Keratinocyte (primary cell): ENCODE results near the gene KRT77. TPM values are rescaled to one million over a fixed set of nuclear protein-coding genes. Genes with fewer than 3 reads are reported as not detected.

ENCODE experiments used
- DNase-seq: peaks from one replicate; pipeline ENCODE4 v3.0.0-alpha.2; 2011; ENCODE audit warnings: low read depth, missing footprints, low spot score
- FAIRE-seq: peaks from 2 replicates; lab custom pipeline; 2011; peaks lifted over from hg19 to GRCh38; lab: Jason Lieb, UNC
- H2AFZ ChIP-seq: 2 replicates; pipeline ENCODE4 v1.6.0; 2012; ENCODE audit warnings: low read length, control low read depth, inconsistent platforms; ENCODE audit not compliant: control insufficient read depth
- H3K27ac ChIP-seq: 2 replicates; pipeline ENCODE4 v1.5.1; 2011; ENCODE audit warnings: low read length; ENCODE audit not compliant: control insufficient read depth, insufficient read depth
- H3K27me3 ChIP-seq: 3 replicates; pipeline ENCODE4 v1.6.0; 2011; ENCODE audit warnings: low read length; ENCODE audit not compliant: control insufficient read depth, insufficient read depth; ENCODE audit errors: extremely low read depth
- H3K36me3 ChIP-seq, 2 experiments: 2 replicates in 1 of 2; 3 replicates in 1 of 2; pipeline ENCODE4 v1.5.1; 2011; ENCODE audit warnings: low read length in 2 of 2, mild to moderate bottlenecking in 1 of 2; ENCODE audit not compliant: control insufficient read depth in 2 of 2, insufficient read depth in 2 of 2; ENCODE audit errors: extremely low read depth in 1 of 2
- H3K4me1 ChIP-seq: 3 replicates; pipeline ENCODE4 v1.5.1; 2011; ENCODE audit warnings: low read length; ENCODE audit not compliant: control insufficient read depth, insufficient read depth; ENCODE audit errors: extremely low read depth
- H3K4me2 ChIP-seq: 3 replicates; pipeline ENCODE4 v1.6.0; 2011; ENCODE audit warnings: low read depth, low read length; ENCODE audit not compliant: control insufficient read depth, insufficient read depth; ENCODE audit errors: extremely low read depth
- H3K4me3 ChIP-seq, 3 experiments: fragments of 200-600 bp in 1 of 3; sonication (generic) in 1 of 3; 2 replicates in 2 of 3; 3 replicates in 1 of 3; pipeline ENCODE4 v1.5.1; 2011 to 2016; ENCODE audit warnings: low read length in 3 of 3, mild to moderate bottlenecking in 3 of 3, control low read depth in 2 of 3, inconsistent platforms in 1 of 3, low read depth in 1 of 3, mixed read lengths in 1 of 3, mixed run types in 1 of 3, moderate library complexity in 1 of 3; ENCODE audit not compliant: control insufficient read depth in 2 of 3, insufficient read depth in 2 of 3; ENCODE audit errors: extremely low read depth in 1 of 3
- H3K79me2 ChIP-seq: 2 replicates; pipeline ENCODE4 v1.6.0; 2012; ENCODE audit warnings: low read length; ENCODE audit not compliant: control insufficient read depth, insufficient read depth
- H3K9ac ChIP-seq: 3 replicates; pipeline ENCODE4 v1.6.0; 2011; ENCODE audit warnings: low read length; ENCODE audit not compliant: control insufficient read depth, insufficient read depth; ENCODE audit errors: extremely low read depth
- H3K9me1 ChIP-seq: 3 replicates; pipeline ENCODE4 v1.6.0; 2011; ENCODE audit warnings: low read length; ENCODE audit not compliant: control insufficient read depth, insufficient read depth; ENCODE audit errors: extremely low read depth
- H3K9me3 ChIP-seq: 2 replicates; pipeline ENCODE4 v1.5.1; 2012; ENCODE audit warnings: low read depth, low read length; ENCODE audit not compliant: control insufficient read depth
- H4K20me1 ChIP-seq: 3 replicates; pipeline ENCODE4 v1.6.0; 2011; ENCODE audit warnings: low read length; ENCODE audit not compliant: control insufficient read depth, insufficient read depth; ENCODE audit errors: extremely low read depth
- EZH2 ChIP-seq: IDR thresholded peaks from one replicate; pipeline ENCODE4 v1.6.1; 2012; ENCODE audit warnings: inconsistent platforms, mild to moderate bottlenecking, low read length, moderate library complexity
- dilution Hi-C: fragments of 300-500 bp; cut with MboI; formaldehyde crosslinking; loops from one replicate; pipeline ENCODE4 v1.7.0; 2020; ENCODE audit warnings: low sequenced_read_pairs; ENCODE audit not compliant: extremely low pct_ligation_motif_present
- polyA plus RNA-seq, 5 experiments: library from polyadenylated mRNA; depleted of rRNA in 3 of 5; stranded (reverse) in 3 of 5; stranded (forward) in 1 of 5; unstranded in 1 of 5; fragments of >200 nt; gene quantifications; 1 replicate in 1 of 5; 2 replicates in 3 of 5; 3 replicates in 1 of 5; pipeline versions ENCODE4 v1.2.1 to v1.2.3, GENCODE V29; 2011 to 2012; ENCODE audit warnings: missing spikeins in 2 of 5, low read depth in 1 of 5, low replicate concordance in 1 of 5
- TF ChIP-seq, protein P1 (sequence below), 3 experiments: IDR thresholded peaks in 1 of 3; conservative IDR thresholded peaks in 1 of 3; optimal IDR thresholded peaks in 1 of 3; 2 replicates in 2 of 3; 3 replicates in 1 of 3; pipeline versions ENCODE3 to v1.5.1; 2011; ENCODE audit warnings: low read length in 3 of 3, mild to moderate bottlenecking in 3 of 3, moderate library complexity in 2 of 3, control low read depth in 1 of 3, inconsistent platforms in 1 of 3; ENCODE audit not compliant: insufficient read depth in 2 of 3; ENCODE audit errors: extremely low read depth in 1 of 3

The KRT77 gene
- polyA plus RNA-seq, 1 donor (not counting 4 experiments of a cell fraction or from before 2014, with no cell fraction given), result 1.3 TPM

DNA sequence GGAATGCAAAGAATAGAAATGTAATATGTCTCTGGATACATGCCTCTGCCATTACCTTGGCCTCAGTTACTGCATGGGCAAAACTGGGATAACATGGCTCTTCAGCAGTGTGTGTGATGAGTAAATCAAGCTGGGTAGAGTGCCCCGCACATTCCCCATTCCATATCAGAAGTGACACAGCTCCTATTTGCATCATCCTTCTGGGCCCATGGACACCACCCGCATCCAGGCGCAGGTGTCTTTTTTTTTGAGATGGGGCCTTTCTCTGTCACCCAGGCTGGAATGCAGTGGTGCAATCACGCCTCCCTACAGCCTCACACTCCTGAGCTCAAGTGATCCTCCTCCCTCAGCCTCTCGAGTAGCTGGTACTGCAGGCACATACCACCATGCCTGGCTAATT is 42.2 kb upstream of the KRT77 start:
- peaks cover 3% of the 10 kb centered on the region for H3K9me1 ChIP-seq
- no peak for DNase-seq
- no peaks in the 10 kb centered on the region for H3K36me3 ChIP-seq
- H3K79me2 ChIP-seq, result no peaks in the 10 kb centered on the region
- H3K27ac ChIP-seq, result no peak overlapping the region
- no peaks in the 10 kb centered on the region for H3K4me1 ChIP-seq
- FAIRE-seq, result no peak
- no peaks in the 10 kb centered on the region for H4K20me1 ChIP-seq
- no peak for TF ChIP-seq EZH2
- TF ChIP-seq, protein P1, sequence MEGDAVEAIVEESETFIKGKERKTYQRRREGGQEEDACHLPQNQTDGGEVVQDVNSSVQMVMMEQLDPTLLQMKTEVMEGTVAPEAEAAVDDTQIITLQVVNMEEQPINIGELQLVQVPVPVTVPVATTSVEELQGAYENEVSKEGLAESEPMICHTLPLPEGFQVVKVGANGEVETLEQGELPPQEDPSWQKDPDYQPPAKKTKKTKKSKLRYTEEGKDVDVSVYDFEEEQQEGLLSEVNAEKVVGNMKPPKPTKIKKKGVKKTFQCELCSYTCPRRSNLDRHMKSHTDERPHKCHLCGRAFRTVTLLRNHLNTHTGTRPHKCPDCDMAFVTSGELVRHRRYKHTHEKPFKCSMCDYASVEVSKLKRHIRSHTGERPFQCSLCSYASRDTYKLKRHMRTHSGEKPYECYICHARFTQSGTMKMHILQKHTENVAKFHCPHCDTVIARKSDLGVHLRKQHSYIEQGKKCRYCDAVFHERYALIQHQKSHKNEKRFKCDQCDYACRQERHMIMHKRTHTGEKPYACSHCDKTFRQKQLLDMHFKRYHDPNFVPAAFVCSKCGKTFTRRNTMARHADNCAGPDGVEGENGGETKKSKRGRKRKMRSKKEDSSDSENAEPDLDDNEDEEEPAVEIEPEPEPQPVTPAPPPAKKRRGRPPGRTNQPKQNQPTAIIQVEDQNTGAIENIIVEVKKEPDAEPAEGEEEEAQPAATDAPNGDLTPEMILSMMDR (optimal IDR thresholded peaks at IDR 0.05 in 1 of 3, IDR thresholded peaks at IDR 0.05 in 1 of 3, conservative IDR thresholded peaks at IDR 0.05 in 1 of 3; ENCODE audit: extremely low read depth in 1 of 3, insufficient read depth in 2 of 3, low read length in 3 of 3), result no peak
- dilution Hi-C loops, result no loop called here
- H2AFZ ChIP-seq, result no peak overlapping the region
- no peak overlapping the region for H3K4me3 ChIP-seq
- peaks cover 5% of the 10 kb centered on the region for H3K27me3 ChIP-seq
- H3K9me3 ChIP-seq, result no peaks in the 10 kb centered on the region
- no peak overlapping the region for H3K9ac ChIP-seq
- H3K4me2 ChIP-seq, result no peak overlapping the region

- no peaks in the 10 kb centered on the region for H4K20me1 ChIP-seq
- no peak overlapping the region for H3K27ac ChIP-seq
- peaks cover 5% of the 10 kb centered on the region for H3K27me3 ChIP-seq
- H2AFZ ChIP-seq, result no peak overlapping the region
- no peak overlapping the region for H3K4me2 ChIP-seq
- dilution Hi-C loops, result no loop called here
- H3K36me3 ChIP-seq, result no peaks in the 10 kb centered on the region
- H3K4me1 ChIP-seq, result no peaks in the 10 kb centered on the region
- H3K4me3 ChIP-seq, result no peak overlapping the region
- no peak overlapping the region for H3K9ac ChIP-seq
- TF ChIP-seq, protein P1 (optimal IDR thresholded peaks at IDR 0.05 in 1 of 3, IDR thresholded peaks at IDR 0.05 in 1 of 3, conservative IDR thresholded peaks at IDR 0.05 in 1 of 3; ENCODE audit: extremely low read depth in 1 of 3, insufficient read depth in 2 of 3, low read length in 3 of 3), result no peak
- no peak for TF ChIP-seq EZH2
- DNase-seq (no peak), FAIRE-seq (no peak)
- H3K9me1 ChIP-seq, result peaks cover 3% of the 10 kb centered on the region
- H3K9me3 ChIP-seq, result no peaks in the 10 kb centered on the region
- no peaks in the 10 kb centered on the region for H3K79me2 ChIP-seq
These were observed 41.3 kb upstream of the KRT77 start for GRCh38 chr12:52744493-52745156.
